ENCODE results near the gene SLC22A12.

The SLC22A12 gene

DNA sequence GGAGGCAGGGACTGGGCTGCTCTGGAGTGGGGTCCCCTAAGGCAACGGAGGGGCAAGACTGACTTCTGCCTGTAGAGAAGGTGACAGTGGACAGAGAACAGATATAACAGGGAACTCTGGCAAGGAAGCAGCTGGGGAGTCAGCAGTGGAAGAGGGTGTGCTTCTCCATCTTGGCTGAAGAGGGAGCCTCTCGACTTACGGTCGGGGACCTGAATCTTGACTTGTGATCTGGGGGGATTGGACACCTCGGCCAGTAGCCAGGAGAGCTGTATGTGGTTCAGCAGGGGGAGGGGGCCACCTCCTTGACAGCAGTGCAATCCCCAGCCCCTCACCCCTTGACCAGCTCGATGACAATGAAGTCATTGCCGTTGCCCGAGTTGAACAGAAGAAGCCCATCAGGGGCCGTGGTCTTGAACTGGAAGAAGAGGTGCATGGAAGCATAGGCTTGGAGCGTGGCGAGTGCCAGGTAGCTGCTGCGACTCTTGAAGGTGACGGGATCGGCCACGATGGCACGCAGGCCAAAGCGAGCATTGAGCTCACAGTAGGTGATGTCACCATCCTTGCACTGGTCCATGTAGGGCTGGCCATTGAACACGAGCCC, 60.0 kb downstream of the SLC22A12 start:
- DNase-seq (ENCODE audit: low read depth): no peak
